Prostate gland (tissue), 2 donors: Measurements from ENCODE around the gene PFKFB3.

Experiments used
- POLR2AphosphoS5 ChIP-seq: sonication (generic); formaldehyde crosslinking; IDR thresholded peaks from one replicate; pipeline ENCODE4 v1.6.1; 2017; ENCODE audit warnings: antibody characterized with exemption
- TF ChIP-seq, protein P1 (sequence below), 4 experiments: fragments of 200-600 bp in 2 of 4; fragments of 450-650 bp in 2 of 4; sonication (generic) in 2 of 4; IDR thresholded peaks; 1 replicate in 3 of 4; 2 replicates in 1 of 4; pipeline ENCODE4 v1.5.1; 2016 to 2019; ENCODE audit warnings: antibody characterized with exemption in 4 of 4, mild to moderate bottlenecking in 2 of 4, moderate library complexity in 2 of 4

DNA sequence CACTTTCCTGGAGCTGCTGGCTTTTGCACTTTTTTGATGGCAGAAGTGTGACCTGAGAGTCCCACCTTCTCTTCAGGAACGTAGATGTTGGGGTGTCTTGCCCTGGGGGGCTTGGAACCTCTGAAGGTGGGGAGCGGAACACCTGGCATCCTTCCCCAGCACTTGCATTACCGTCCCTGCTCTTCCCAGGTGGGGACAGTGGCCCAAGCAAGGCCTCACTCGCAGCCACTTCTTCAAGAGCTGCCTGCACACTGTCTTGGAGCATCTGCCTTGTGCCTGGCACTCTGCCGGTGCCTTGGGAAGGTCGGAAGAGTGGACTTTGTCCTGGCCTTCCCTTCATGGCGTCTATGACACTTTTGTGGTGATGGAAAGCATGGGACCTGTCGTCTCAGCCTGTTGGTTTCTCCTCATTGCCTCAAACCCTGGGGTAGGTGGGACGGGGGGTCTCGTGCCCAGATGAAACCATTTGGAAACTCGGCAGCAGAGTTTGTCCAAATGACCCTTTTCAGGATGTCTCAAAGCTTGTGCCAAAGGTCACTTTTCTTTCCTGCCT lies 31.1 kb downstream of the PFKFB3 start:
- TF ChIP-seq, protein P1, sequence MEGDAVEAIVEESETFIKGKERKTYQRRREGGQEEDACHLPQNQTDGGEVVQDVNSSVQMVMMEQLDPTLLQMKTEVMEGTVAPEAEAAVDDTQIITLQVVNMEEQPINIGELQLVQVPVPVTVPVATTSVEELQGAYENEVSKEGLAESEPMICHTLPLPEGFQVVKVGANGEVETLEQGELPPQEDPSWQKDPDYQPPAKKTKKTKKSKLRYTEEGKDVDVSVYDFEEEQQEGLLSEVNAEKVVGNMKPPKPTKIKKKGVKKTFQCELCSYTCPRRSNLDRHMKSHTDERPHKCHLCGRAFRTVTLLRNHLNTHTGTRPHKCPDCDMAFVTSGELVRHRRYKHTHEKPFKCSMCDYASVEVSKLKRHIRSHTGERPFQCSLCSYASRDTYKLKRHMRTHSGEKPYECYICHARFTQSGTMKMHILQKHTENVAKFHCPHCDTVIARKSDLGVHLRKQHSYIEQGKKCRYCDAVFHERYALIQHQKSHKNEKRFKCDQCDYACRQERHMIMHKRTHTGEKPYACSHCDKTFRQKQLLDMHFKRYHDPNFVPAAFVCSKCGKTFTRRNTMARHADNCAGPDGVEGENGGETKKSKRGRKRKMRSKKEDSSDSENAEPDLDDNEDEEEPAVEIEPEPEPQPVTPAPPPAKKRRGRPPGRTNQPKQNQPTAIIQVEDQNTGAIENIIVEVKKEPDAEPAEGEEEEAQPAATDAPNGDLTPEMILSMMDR (IDR thresholded peaks at IDR 0.05), result no peak
- TF ChIP-seq POLR2AphosphoS5, result no peak
